Testis (tissue), 3 donors: ENCODE data around the gene ESPN. TPM values are rescaled to one million over a fixed set of nuclear protein-coding genes. Genes with fewer than 3 reads are reported as not detected.
A peak's percentile ranks its signal among the peaks of the same experiment; 100 is the strongest.
"Not testable (repeated sequence)": the region's sequence is repeated elsewhere in the genome, so short reads cannot be mapped to it uniquely, and the experiment has no call there.

Experiments used
- DNase-seq: peaks from one replicate; pipeline ENCODE4 v3.0.0-alpha.2; 2019
- H3K27ac ChIP-seq, 2 donors: fragments of 200-600 bp; sonication (generic); one replicate each; pipeline ENCODE4 v1.5.1; 2019
- H3K27me3 ChIP-seq: fragments of 200-600 bp; sonication (generic); one replicate; pipeline ENCODE4 v1.5.1; 2019
- H3K36me3 ChIP-seq: fragments of 200-600 bp; sonication (generic); one replicate; pipeline ENCODE4 v1.5.1; 2017; ENCODE audit warnings: low read depth; ENCODE audit errors: missing control alignments
- H3K4me1 ChIP-seq: fragments of 200-600 bp; sonication (generic); one replicate; pipeline ENCODE4 v1.5.1; 2019
- H3K4me3 ChIP-seq, 2 donors: fragments of 200-600 bp; sonication (generic); one replicate each; pipeline ENCODE4 v1.5.1; 2017 to 2019
- H3K9me3 ChIP-seq: fragments of 200-600 bp; sonication (generic); one replicate; pipeline ENCODE4 v1.5.1; 2017
- POLR2A ChIP-seq: fragments of 450-650 bp; IDR thresholded peaks from one replicate; pipeline ENCODE4 v1.6.1; 2017; ENCODE audit warnings: antibody characterized with exemption, mild to moderate bottlenecking, moderate library complexity
- WGBS, 2 donors: methylation state at CpG; one replicate each; pipeline ENCODE4 v1.1.5; 2018; 5-methylcytosine and 5-hydroxymethylcytosine counted together
- intact Hi-C: fragments of 100-400 bp; cut with DNase I; formaldehyde crosslinking; loops from one replicate; pipeline ENCODE4 v1.15.1; 2023; ENCODE audit warnings: low total_unique reads
- polyA plus RNA-seq: library from polyadenylated mRNA; stranded (reverse); fragments of 350-450 nt; fragmentation: Illumina TruSeq; extraction: RNeasy Lipid Tissue Mini Kit (QIAGEN cat#74804); gene quantifications from one replicate; pipeline ENCODE4 v1.2.3, GENCODE V29; 2014; ENCODE audit warnings: low read depth, low replicate concordance; ENCODE audit not compliant: insufficient read depth
- total RNA-seq, 2 donors: library from RNA; depleted of rRNA; stranded (reverse); fragments of >200 nt; gene quantifications; one replicate each; pipeline ENCODE4 v1.2.3, GENCODE V29; 2016
- TF ChIP-seq, protein P1 (sequence below), 3 experiments: fragments of 450-650 bp in 2 of 3; fragments of 200-600 bp in 1 of 3; sonication (generic) in 1 of 3; IDR thresholded peaks; one replicate each; pipeline ENCODE4 v1.5.1; 2016 to 2019; ENCODE audit warnings: antibody characterized with exemption in 3 of 3, mild to moderate bottlenecking in 2 of 3, moderate library complexity in 1 of 3

ESPN gene
- total and polyA plus RNA-seq, 3 donors from 2014 or later = 270 to 404 (median 396) TPM

DNA sequence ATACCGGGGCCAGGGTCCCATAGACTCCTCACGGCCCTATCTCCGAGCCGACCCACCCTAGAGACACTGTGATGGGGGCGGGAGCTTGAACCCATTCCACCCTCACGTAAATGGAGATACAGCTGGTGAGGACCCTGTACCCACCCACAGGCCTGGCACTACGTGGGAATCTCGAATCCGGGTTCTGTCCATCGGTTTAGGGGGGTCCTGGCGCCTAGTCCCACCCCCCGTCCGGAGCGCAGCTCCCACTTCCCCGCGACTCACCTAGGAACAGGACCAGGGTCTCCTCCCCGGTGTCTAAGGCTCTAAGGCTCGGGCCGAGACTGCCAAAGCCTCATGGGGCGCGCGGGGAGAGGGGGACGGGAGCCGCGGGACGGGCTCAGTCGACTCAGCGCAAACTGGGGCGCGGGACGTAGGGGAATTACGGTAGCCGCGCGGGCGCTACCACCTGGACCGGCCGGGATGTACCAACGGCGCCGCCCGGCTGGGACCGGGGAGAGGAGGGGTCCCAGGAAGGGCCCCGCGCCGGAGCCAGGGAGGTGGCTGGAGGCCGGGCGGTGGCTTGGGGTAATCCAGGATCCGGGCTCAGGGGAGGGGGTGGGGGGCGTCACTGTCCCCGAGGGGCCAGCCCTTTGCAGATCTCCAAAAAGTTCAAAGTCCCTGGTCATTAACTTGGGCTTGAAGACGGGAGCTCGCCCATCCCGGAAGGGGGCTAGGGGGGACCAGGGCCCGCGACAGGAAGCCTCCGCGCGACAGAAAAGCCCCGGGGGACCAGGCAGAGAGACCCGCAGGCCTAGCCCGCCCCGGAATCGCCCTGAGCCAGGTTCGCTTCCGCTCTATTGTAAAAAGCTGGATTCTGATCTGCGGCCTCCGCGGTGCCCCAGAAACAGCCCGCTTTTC lies 65.9 kb downstream of the ESPN start:
- TF ChIP-seq, protein P1, sequence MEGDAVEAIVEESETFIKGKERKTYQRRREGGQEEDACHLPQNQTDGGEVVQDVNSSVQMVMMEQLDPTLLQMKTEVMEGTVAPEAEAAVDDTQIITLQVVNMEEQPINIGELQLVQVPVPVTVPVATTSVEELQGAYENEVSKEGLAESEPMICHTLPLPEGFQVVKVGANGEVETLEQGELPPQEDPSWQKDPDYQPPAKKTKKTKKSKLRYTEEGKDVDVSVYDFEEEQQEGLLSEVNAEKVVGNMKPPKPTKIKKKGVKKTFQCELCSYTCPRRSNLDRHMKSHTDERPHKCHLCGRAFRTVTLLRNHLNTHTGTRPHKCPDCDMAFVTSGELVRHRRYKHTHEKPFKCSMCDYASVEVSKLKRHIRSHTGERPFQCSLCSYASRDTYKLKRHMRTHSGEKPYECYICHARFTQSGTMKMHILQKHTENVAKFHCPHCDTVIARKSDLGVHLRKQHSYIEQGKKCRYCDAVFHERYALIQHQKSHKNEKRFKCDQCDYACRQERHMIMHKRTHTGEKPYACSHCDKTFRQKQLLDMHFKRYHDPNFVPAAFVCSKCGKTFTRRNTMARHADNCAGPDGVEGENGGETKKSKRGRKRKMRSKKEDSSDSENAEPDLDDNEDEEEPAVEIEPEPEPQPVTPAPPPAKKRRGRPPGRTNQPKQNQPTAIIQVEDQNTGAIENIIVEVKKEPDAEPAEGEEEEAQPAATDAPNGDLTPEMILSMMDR (IDR thresholded peaks at IDR 0.05) = no peak
- TF ChIP-seq POLR2A = no peak
- peaks cover 17% of the 10 kb centered on the region for H3K4me1 ChIP-seq
- intact Hi-C loops = no loop called here
- peak overlapping the region; percentile 55 to 66 for H3K4me3 ChIP-seq
- no peaks in the 10 kb centered on the region for H3K36me3 ChIP-seq
- H3K9me3 ChIP-seq = no peaks in the 10 kb centered on the region
- 1 to 2% methylated on average over 10 to 68 of the region's 70 CpGs for WGBS, 2 donors
- peak; percentile 78 for DNase-seq
- H3K27me3 ChIP-seq = no peaks in the 10 kb centered on the region
- H3K27ac ChIP-seq = peak overlapping the region; percentile 2 to 61

DNA sequence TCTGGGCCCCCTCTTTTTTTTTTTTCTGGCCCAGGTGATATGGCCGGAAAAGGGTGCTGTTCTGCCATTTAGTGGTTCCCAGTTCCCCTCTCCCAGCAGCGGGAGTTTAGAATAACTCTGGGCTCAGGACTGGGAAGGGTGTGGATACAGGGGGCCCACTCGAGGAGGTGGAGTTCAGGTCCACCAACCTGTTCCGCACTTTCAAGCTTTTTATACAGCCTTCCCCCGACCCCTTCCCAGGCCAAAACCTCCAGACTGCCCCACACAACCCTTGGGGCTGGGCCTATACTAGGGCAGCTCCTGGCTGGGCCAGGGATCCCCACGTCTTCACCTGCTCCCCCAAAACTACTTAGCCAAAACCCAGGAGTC lies 66.5 kb downstream of the ESPN start:
- no peak for DNase-seq
- H3K9me3 ChIP-seq = no peaks in the 10 kb centered on the region
- 43% methylated on average over 6 of the region's 6 CpGs for WGBS, 2 donors
- H3K4me3 ChIP-seq = peak overlapping the region; percentile 55 to 66
- H3K4me1 ChIP-seq = peaks cover 17% of the 10 kb centered on the region
- no peaks in the 10 kb centered on the region for H3K36me3 ChIP-seq
- H3K27me3 ChIP-seq = no peaks in the 10 kb centered on the region
- TF ChIP-seq, protein P1 (IDR thresholded peaks at IDR 0.05) = no peak
- TF ChIP-seq POLR2A = no peak
- intact Hi-C loops = no loop called here
- peak overlapping the region in 1 of 2 donors; percentile 61 for H3K27ac ChIP-seq

DNA sequence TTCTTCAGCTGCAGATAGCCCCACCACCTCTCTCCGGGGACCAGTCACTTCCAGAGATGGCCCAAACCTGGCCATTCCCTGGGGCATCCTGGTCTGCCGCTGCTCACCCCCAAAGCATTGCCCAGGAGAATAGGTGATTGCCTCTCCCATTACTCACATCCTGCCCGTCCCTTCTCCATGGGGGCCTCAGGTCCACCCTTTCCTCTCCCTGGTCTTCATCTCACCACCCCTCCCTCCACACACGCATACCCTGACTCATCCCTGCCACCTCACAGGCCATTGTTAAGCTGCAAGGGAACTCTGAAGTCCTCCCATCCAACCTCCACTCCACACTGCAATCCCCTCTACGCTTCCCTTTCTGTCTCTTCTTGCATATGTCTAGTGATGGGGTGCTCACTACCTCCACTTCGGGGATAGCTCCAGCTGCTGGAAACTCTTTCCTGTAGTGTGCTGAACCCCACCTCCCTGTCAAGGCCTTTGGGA lies 66.9 kb downstream of the ESPN start, which contains the start of gene PLEKHG5:
TSS of gene PLEKHG5 (minus strand) at position 188 of the 483 bp plus-strand sequence. CDS start 14,096 bp downstream, outside the sequence.
- H3K27ac ChIP-seq = peak within 1 kb of the TSS; percentile 2 to 61
- TF ChIP-seq POLR2A = no peak
- TF ChIP-seq, protein P1 (IDR thresholded peaks at IDR 0.05) = no peak
- no peak for DNase-seq
- H3K4me3 ChIP-seq = peak within 1 kb of the TSS; percentile 55 to 66
- intact Hi-C loops = no loop called here
- no peaks in the 10 kb centered on the region for H3K27me3 ChIP-seq
- no peaks in the 10 kb centered on the region for H3K36me3 ChIP-seq
- 62 to 66% methylated on average over 6 of the region's 6 CpGs for WGBS, 2 donors
- peaks cover 22% of the 10 kb centered on the region for H3K4me1 ChIP-seq
- H3K9me3 ChIP-seq = no peaks in the 10 kb centered on the region

DNA sequence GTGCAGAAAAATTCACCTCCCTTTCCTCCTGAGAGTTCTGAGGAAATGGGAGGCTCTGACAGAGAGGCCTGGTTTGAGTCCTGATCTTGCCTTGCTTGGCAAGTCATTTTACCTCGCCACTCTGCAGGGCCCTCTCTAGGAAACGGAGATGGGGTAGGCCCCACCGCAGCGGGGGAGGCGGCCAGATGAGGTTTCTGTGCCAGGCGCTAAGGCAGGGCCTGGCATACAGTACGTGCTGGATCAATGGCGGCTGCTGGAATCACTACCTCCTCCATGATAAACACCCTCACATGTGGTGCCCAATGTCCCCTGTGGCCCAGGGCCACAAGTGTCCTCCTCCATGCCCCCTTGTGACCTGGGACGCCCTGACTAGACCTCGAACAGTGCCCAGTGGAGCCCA lies 67.4 kb downstream of the ESPN start:
- Histone ChIP-seq H3K9me3 (no peaks in the 10 kb centered on the region), H3K27me3 (no peaks in the 10 kb centered on the region), H3K27ac (no peak overlapping the region), H3K4me3 (no peak overlapping the region), H3K4me1 (peaks cover 23% of the 10 kb centered on the region), H3K36me3 (no peaks in the 10 kb centered on the region)
- no peak for DNase-seq
- TF ChIP-seq, protein P1 (IDR thresholded peaks at IDR 0.05) = no peak
- no peak for TF ChIP-seq POLR2A
- intact Hi-C loops = no loop called here
- 74 to 100% methylated on average over 2 to 10 of the region's 10 CpGs for WGBS, 2 donors

DNA sequence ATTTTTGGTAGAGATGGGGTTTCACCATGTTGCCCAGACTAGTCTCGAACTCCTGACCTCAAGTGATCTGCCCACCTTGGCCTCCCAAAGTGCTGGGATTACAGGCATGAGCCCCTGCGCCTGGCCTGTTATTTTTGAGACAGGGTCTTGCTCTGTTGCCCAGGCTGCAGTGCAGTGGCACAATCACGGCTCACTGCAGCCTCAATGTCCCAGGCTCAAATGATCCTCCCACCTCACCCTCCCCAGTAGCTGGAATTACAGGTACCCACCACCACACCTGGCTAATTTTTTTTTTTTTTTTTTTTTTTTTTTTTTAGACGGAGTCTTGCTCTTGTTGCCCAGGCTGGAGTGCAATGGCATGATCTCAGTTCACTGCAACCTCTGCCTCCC lies 69.3 kb downstream of the ESPN start:
- H3K36me3 ChIP-seq, H3K27me3 ChIP-seq, H3K27ac ChIP-seq, H3K4me3 ChIP-seq, DNase-seq, H3K9me3 ChIP-seq, intact Hi-C loops: not testable (repeated sequence)
- WGBS, 2 donors = 93 to 96% methylated on average over 4 of the region's 4 CpGs
- H3K4me1 ChIP-seq = peaks cover 36% of the 10 kb centered on the region
